ENCODE measurements around the gene CFAP58. TPM values are rescaled to one million over a fixed set of nuclear protein-coding genes. Genes with fewer than 3 reads are reported as not detected.

Gene CFAP58
- total RNA-seq, 1 experiment from 2014 or later = 0.20 TPM

GRCh38 chr10:104330168-104331110, 23.2 kb upstream of the CFAP58 start:
- H3K9me3 ChIP-seq = no peaks in the 10 kb centered on the region
- H3K27me3 ChIP-seq = no peaks in the 10 kb centered on the region
- peak; percentile 92 for DNase-seq
- peaks cover 44% of the 10 kb centered on the region for H3K36me3 ChIP-seq
- no peak overlapping the region for H3K4me3 ChIP-seq

GRCh38 chr10:104331208-104331838, 22.3 kb upstream of the CFAP58 start:
- Histone ChIP-seq H3K9me3 (no peaks in the 10 kb centered on the region), H3K36me3 (peaks cover 39% of the 10 kb centered on the region), H3K27me3 (no peaks in the 10 kb centered on the region), H3K4me3 (no peak overlapping the region)
- DNase-seq = peak; percentile 46

GRCh38 chr10:104332243-104333031, 21.2 kb upstream of the CFAP58 start:
- Histone ChIP-seq H3K9me3 (no peaks in the 10 kb centered on the region), H3K4me3 (no peak overlapping the region), H3K36me3 (peaks cover 37% of the 10 kb centered on the region), H3K27me3 (no peaks in the 10 kb centered on the region)
- no peak for DNase-seq

- Histone ChIP-seq H3K27me3 (no peaks in the 10 kb centered on the region), H3K9me3 (no peaks in the 10 kb centered on the region), H3K4me3 (no peak overlapping the region), H3K36me3 (peaks cover 36% of the 10 kb centered on the region)
- DNase-seq = no peak
These were observed 20.5 kb upstream of the CFAP58 start for GRCh38 chr10:104333032-104333727.

GRCh38 chr10:104333728-104334373, 19.8 kb upstream of the CFAP58 start:
- no peaks in the 10 kb centered on the region for H3K27me3 ChIP-seq
- no peak overlapping the region for H3K4me3 ChIP-seq
- H3K9me3 ChIP-seq = no peaks in the 10 kb centered on the region
- H3K36me3 ChIP-seq = peaks cover 37% of the 10 kb centered on the region
- no peak for DNase-seq

- H3K4me3 ChIP-seq = no peak overlapping the region
- no peak for DNase-seq
- peaks cover 37% of the 10 kb centered on the region for H3K36me3 ChIP-seq
- no peaks in the 10 kb centered on the region for H3K27me3 ChIP-seq
- no peaks in the 10 kb centered on the region for H3K9me3 ChIP-seq
These were observed 19.1 kb upstream of the CFAP58 start for GRCh38 chr10:104334561-104334960.

- Histone ChIP-seq H3K27me3 (no peaks in the 10 kb centered on the region), H3K9me3 (no peaks in the 10 kb centered on the region), H3K4me3 (no peak overlapping the region), H3K36me3 (peaks cover 37% of the 10 kb centered on the region)
- DNase-seq = no peak
These were observed 18.5 kb upstream of the CFAP58 start for GRCh38 chr10:104334965-104335650.

GRCh38 chr10:104336821-104337467, 16.7 kb upstream of the CFAP58 start:
- no peak for DNase-seq
- peaks cover 37% of the 10 kb centered on the region for H3K36me3 ChIP-seq
- H3K4me3 ChIP-seq = peak overlapping the region; percentile 99
- no peaks in the 10 kb centered on the region for H3K27me3 ChIP-seq
- H3K9me3 ChIP-seq = no peaks in the 10 kb centered on the region

- DNase-seq = peak; percentile 59
- peak overlapping the region; percentile 99 for H3K4me3 ChIP-seq
- peaks cover 37% of the 10 kb centered on the region for H3K36me3 ChIP-seq
- H3K9me3 ChIP-seq = no peaks in the 10 kb centered on the region
- H3K27me3 ChIP-seq = no peaks in the 10 kb centered on the region
These were observed 16.1 kb upstream of the CFAP58 start for GRCh38 chr10:104337521-104337984.

GRCh38 chr10:104337985-104338735, 15.5 kb upstream of the CFAP58 start, which contains the start of gene ITPRIP:
ITPRIP (minus strand) TSS chr10:104338465; CDS start chr10:104316051, 22,414 bp downstream.
- Histone ChIP-seq H3K36me3 (peaks cover 33% of the 10 kb centered on the region), H3K4me3 (peak within 1 kb of the TSS; percentile 99), H3K9me3 (no peaks in the 10 kb centered on the region), H3K27me3 (no peaks in the 10 kb centered on the region)
- DNase-seq = peak; percentile 64

GRCh38 chr10:104339469-104340110, 14.0 kb upstream of the CFAP58 start:
- no peaks in the 10 kb centered on the region for H3K9me3 ChIP-seq
- peaks cover 21% of the 10 kb centered on the region for H3K36me3 ChIP-seq
- peak; percentile 75 for DNase-seq
- no peaks in the 10 kb centered on the region for H3K27me3 ChIP-seq
- H3K4me3 ChIP-seq = peak overlapping the region; percentile 99

- no peak for DNase-seq
- H3K36me3 ChIP-seq = peaks cover 15% of the 10 kb centered on the region
- H3K4me3 ChIP-seq = peak overlapping the region; percentile 99
- no peaks in the 10 kb centered on the region for H3K9me3 ChIP-seq
- no peaks in the 10 kb centered on the region for H3K27me3 ChIP-seq
These were observed 13.5 kb upstream of the CFAP58 start for GRCh38 chr10:104340111-104340526.

GRCh38 chr10:104340641-104341040, 13.0 kb upstream of the CFAP58 start:
- DNase-seq = no peak
- peaks cover 10% of the 10 kb centered on the region for H3K36me3 ChIP-seq
- no peaks in the 10 kb centered on the region for H3K27me3 ChIP-seq
- no peaks in the 10 kb centered on the region for H3K9me3 ChIP-seq
- H3K4me3 ChIP-seq = no peak overlapping the region

GRCh38 chr10:104342941-104343411, 10.7 kb upstream of the CFAP58 start:
- no peak for DNase-seq
- H3K4me3 ChIP-seq = no peak overlapping the region

More at GRCh38 chr10:104342941-104343411, 10.7 kb upstream of the CFAP58 start:
- no peaks in the 10 kb centered on the region for H3K9me3 ChIP-seq
- peaks cover 3% of the 10 kb centered on the region; the same call in 1 of the 2 replicates for H3K36me3 ChIP-seq
- no peaks in the 10 kb centered on the region for H3K27me3 ChIP-seq
